HUES6 (cell line): ENCODE data around the gene ANKRD52.
"Not testable (repeated sequence)": the region's sequence is repeated elsewhere in the genome, so short reads cannot be mapped to it uniquely, and the experiment has no call there.

Experiments used
- H3K27ac ChIP-seq: 2 replicates; pipeline ENCODE4 v1.7.0; 2013; ENCODE audit warnings: low read depth, mild to moderate bottlenecking, low read length, inconsistent platforms
- H3K27me3 ChIP-seq: 2 replicates; pipeline ENCODE4 v1.6.1; 2013; ENCODE audit warnings: low read length; ENCODE audit not compliant: control insufficient read depth, insufficient read depth
- H3K36me3 ChIP-seq: 2 replicates; pipeline ENCODE4 v1.6.1; 2013; ENCODE audit warnings: low read length; ENCODE audit not compliant: control insufficient read depth, insufficient read depth
- H3K4me1 ChIP-seq: 2 replicates; pipeline ENCODE4 v1.6.1; 2013; ENCODE audit warnings: low read length; ENCODE audit not compliant: control insufficient read depth, insufficient read depth
- H3K4me3 ChIP-seq: 2 replicates; pipeline ENCODE4 v1.5.1; 2013; ENCODE audit warnings: low read depth, low read length
- H3K9ac ChIP-seq: one replicate; pipeline ENCODE4 v1.6.1; 2013; ENCODE audit warnings: mild to moderate bottlenecking, low read length
- H3K9me3 ChIP-seq: 2 replicates; pipeline ENCODE4 v1.6.1; 2013; ENCODE audit warnings: low read depth, low read length; ENCODE audit not compliant: control insufficient read depth, insufficient read depth

Gene ANKRD52

DNA sequence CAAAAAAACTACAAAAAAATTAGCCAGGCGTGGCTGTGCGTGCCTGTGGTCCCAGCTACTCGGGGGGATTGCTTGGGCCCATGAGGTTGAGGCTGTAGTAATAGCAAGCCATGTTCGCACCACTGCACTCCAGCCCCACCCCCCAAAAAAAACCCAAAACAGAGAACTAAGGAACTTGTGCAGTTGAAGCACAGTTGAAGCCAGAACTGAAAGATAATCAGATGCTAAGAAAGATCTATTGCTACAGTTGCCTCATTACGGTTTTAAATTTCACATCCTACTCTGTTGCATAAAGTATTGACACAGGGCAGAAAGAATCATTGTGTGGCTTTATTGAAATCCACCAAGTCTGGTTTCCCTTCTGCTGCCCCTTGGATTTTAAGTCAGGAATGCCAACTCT is 38.1 kb upstream of the ANKRD52 start:
- no peak overlapping the region for H3K4me3 ChIP-seq
- H3K9ac ChIP-seq = no peak overlapping the region
- H3K9me3 ChIP-seq = no peaks in the 10 kb centered on the region
- no peaks in the 10 kb centered on the region for H3K27me3 ChIP-seq
- H3K27ac ChIP-seq = no peak overlapping the region
- peaks cover 10% of the 10 kb centered on the region; the same call in 1 of the 2 replicates for H3K4me1 ChIP-seq
- peaks cover 41% of the 10 kb centered on the region for H3K36me3 ChIP-seq

DNA sequence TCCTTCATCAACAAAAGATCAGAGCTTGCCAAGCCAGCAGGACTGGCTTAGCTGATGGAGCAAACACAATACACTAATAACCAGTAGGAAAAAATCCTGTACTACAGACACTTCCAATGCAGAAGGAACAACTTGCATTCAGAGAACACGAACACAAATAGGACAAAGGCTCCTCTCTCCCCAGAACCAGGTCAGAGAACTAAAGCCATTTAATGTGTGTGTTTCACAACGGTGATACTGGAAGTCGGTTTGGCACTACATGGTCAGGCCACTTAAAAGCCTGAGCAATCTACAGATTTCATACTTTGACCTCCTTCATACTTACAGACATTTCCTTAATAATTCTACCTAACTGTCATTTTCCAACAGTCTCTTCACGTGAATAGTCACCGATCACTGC is 35.6 kb upstream of the ANKRD52 start:
- no peak overlapping the region for H3K27ac ChIP-seq
- H3K4me1 ChIP-seq = peaks cover 4% of the 10 kb centered on the region; the same call in 1 of the 2 replicates
- H3K4me3 ChIP-seq = no peak overlapping the region
- H3K9ac ChIP-seq = no peak overlapping the region
- H3K27me3 ChIP-seq = no peaks in the 10 kb centered on the region
- peaks cover 54% of the 10 kb centered on the region for H3K36me3 ChIP-seq
- H3K9me3 ChIP-seq = no peaks in the 10 kb centered on the region

DNA sequence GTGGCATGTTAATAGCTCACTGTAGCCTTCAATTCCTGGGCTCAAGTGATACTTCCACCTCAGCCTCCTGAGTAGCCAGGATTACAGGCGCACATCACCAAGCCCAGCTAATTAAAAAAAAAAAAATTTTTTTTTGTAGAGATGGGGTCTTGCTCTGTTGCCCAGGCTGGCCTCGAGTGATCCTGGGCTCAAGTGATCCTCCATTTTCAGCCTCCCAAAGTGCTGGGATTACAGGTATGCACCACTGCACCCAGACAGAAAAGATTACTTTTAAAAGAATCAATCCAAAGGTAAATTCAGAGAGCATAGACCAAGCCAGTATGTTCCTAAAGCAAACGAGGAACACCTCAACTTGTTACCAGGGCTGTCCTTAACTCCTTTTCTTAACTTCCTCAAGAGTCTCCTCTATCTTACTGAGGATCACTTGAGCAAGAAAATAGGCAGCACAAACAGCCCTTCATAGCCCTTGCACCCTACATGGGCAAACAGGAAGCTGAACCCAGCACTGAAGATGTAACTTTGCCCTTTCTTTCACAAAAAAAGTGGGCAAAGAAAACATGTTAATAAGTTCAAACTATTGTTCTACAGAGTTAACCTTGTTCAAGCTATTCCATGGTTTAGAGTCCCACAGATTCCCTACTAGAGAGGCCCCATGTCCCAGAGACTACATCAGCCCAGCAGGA is 30.7 kb upstream of the ANKRD52 start:
- Histone ChIP-seq H3K9ac (no peak overlapping the region), H3K36me3 (peaks cover 42% of the 10 kb centered on the region), H3K27me3 (no peaks in the 10 kb centered on the region), H3K9me3 (no peaks in the 10 kb centered on the region), H3K4me1 (peaks cover 4% of the 10 kb centered on the region; the same call in 1 of the 2 replicates), H3K27ac (no peak overlapping the region), H3K4me3 (no peak overlapping the region)

DNA sequence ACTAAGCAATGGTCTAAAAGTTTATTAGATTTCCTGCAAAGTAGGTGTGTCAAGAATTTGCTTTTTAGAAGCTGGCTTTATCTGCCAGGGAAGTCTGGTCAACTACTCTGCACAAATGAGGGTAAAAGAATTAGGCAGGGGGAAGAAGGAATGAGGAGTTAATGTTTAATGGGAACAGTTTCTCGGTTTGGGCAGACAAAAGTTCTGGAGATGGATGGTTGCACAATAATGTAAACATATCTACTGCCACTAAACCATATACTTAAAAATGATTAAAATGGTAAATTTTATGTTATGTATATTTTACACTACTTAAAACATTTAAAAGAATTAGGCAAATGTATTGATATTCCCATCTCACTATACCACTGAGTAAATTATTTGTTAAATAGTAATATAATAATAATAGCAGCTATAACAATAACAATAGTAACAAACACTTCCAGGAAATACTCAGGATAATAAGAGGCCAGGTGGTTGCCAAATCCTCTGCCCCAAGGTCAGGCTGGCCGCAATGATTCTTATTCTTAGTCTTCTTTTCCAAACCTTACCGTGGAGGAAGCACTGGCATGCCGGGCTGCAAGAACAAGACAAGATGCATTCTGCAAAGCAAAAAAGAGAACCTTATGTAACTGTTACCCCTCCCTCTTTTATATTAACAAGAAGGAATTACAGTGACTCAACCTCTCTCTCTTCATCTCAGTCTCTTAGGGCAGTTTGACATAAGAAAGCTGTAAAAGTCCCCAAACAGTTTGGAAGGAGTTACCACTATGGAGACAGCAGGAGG is 28.1 kb upstream of the ANKRD52 start:
- peaks cover under 1% of the 10 kb centered on the region; the same call in 1 of the 2 replicates for H3K4me1 ChIP-seq
- H3K9me3 ChIP-seq = no peaks in the 10 kb centered on the region
- peaks cover 58% of the 10 kb centered on the region for H3K36me3 ChIP-seq
- no peak overlapping the region for H3K4me3 ChIP-seq
- no peak overlapping the region for H3K9ac ChIP-seq
- H3K27me3 ChIP-seq = no peaks in the 10 kb centered on the region
- H3K27ac ChIP-seq = no peak overlapping the region; the same call in 1 of the 2 replicates

DNA sequence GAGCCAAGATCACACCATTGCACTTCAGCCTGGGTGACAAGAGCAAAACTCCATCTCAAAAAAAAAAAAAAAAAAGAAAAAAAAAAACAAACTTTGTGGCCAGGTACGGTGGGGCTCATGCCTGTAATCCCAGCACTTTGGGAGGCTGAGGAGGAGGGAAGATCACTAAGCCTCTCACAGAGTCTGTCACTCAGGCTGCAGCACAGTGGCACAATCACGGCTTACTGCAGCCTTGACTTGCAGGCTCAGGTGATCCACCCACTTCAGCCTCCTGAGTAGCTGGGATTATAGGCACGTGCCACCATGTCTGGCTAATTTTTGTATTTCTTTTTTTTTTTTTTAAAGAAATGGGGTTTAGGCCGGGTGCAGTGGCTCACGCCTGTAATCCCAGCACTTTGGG is 26.1 kb upstream of the ANKRD52 start:
- not testable (repeated sequence) for H3K9ac ChIP-seq, H3K27ac ChIP-seq, H3K4me1 ChIP-seq, H3K9me3 ChIP-seq, H3K27me3 ChIP-seq, H3K4me3 ChIP-seq
- H3K36me3 ChIP-seq = peaks cover 65% of the 10 kb centered on the region

DNA sequence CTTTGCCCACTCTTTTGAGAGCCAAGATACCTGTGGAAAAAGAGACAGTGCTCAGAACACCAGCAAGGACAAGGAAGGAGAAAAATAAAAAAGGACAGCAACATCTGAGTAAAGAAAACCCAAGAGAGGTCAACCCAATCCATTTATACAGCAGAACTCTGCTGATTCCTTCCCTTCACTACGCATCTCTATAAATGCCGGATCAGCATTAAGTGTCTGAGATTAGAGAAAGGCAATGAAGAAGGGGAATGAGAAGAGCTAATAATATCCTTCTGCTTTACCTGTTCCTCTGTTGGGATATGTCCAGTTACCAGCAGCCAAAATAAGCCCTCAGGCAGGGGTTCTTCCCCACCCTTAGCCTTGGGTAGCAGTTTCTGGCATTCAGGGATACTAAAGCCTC is 24.4 kb upstream of the ANKRD52 start:
- Histone ChIP-seq H3K27me3 (no peaks in the 10 kb centered on the region), H3K9ac (no peak overlapping the region), H3K9me3 (no peaks in the 10 kb centered on the region), H3K27ac (no peak overlapping the region), H3K4me3 (no peak overlapping the region), H3K4me1 (no peaks in the 10 kb centered on the region), H3K36me3 (peaks cover 79% of the 10 kb centered on the region)

DNA sequence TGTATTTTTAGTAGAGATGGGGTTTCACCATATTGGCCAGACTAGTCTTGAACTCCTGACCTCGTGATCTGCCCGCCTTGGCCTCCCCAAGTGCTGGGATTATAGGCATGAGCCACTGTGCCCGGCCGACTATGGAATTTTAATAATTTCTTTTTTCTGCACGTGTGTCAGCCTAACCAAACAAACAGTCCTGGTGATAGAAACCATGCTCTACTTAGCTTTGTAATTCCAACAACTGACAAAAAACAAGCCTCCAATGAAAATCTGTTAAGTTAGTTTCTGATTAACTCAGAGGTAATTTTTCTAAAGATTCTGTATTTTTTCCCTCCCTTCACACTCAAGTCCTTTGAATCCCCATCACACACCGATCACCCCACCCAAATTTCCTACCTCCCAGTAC is 23.8 kb upstream of the ANKRD52 start:
- Histone ChIP-seq H3K36me3 (peaks cover 79% of the 10 kb centered on the region), H3K4me1 (no peaks in the 10 kb centered on the region), H3K27me3 (no peaks in the 10 kb centered on the region), H3K9ac (no peak overlapping the region), H3K27ac (no peak overlapping the region), H3K9me3 (no peaks in the 10 kb centered on the region), H3K4me3 (no peak overlapping the region)

DNA sequence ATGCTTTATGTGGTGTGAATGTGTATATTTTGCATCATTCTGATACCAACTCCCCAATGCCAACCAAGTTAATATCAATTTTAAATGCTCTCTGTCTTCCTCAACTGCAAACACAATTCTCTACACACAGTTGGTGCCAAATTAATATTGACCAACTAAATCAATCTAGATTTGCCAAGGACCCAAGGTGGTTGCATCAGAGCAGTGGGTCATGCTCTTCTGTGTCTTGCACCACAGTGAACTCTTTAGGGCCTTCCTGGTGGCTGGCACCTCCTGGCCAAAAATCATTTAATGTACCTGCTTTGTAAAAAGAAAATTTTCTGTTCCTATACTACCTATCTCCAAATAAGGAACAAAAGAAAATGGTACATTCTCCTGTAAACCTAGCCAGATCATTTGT is 22.7 kb upstream of the ANKRD52 start:
- no peaks in the 10 kb centered on the region for H3K27me3 ChIP-seq
- H3K27ac ChIP-seq = no peak overlapping the region
- H3K9ac ChIP-seq = no peak overlapping the region
- no peaks in the 10 kb centered on the region for H3K4me1 ChIP-seq
- H3K9me3 ChIP-seq = no peaks in the 10 kb centered on the region
- no peak overlapping the region for H3K4me3 ChIP-seq
- peaks cover 80% of the 10 kb centered on the region for H3K36me3 ChIP-seq

DNA sequence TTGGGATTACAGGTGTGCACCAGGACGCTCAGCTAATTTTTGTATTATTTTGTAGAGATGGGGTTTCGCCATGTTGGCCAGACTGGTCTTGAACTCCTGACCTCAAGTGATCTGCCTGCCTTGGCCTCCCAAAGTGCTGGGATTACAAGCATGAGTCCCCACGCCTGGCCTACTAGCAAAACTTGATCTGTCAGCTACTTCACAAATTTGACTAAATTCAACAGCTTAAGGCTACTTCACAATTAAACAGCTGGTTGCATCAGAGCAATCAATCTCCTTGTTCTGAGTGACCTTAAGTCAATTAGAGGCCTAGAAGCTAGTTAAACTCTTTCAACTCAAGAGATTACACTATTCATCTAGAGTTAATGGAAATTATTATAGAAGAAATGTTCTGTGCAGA is 20.7 kb upstream of the ANKRD52 start:
- no peaks in the 10 kb centered on the region for H3K27me3 ChIP-seq
- no peak overlapping the region for H3K4me3 ChIP-seq
- H3K4me1 ChIP-seq = no peaks in the 10 kb centered on the region
- no peak overlapping the region for H3K27ac ChIP-seq
- H3K36me3 ChIP-seq = peaks cover 91% of the 10 kb centered on the region
- H3K9ac ChIP-seq = no peak overlapping the region
- no peaks in the 10 kb centered on the region for H3K9me3 ChIP-seq

DNA sequence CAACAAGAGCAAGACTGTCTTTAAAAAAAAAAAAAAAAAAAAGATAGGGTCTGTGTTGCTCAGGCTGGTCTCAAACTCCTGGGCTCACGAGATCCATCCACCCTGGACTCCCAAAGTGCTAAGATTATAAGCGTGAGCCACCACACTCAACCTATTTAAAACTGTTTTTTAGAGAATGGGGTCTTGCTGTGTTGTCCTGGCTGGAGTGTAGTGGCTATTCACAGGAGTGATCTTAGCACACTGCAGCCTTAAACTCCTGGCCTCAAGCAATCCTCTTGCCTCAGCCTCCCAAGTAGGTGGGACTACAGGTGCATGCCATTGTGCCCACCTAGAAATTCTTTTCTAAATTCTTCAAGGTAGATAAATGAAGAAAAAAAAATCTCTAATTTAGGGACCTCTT is 16.1 kb upstream of the ANKRD52 start:
- Histone ChIP-seq H3K27ac (no peak overlapping the region), H3K9ac (no peak overlapping the region), H3K4me3 (no peak overlapping the region), H3K9me3 (no peaks in the 10 kb centered on the region), H3K27me3 (no peaks in the 10 kb centered on the region), H3K4me1 (no peaks in the 10 kb centered on the region), H3K36me3 (peaks cover 83% of the 10 kb centered on the region)

DNA sequence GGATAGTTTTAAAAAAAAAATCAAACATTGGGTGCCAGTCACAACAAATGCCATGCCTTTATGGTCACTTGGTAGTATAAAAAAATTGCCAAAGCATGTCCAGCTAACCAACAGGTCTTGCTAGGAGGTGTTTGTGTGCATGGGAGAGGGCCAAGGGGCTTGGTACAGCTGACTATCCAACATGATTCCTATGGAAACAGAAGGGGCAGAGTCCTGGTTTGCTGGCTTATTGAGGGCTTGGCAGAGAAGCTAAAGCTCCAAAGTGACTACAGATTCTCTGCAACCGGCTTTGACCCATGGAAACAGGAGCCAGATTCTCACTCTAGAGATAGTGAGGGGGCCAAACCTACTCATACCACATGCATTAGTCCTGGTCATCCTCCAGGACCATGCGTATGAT is 14.3 kb upstream of the ANKRD52 start:
- H3K36me3 ChIP-seq = peaks cover 70% of the 10 kb centered on the region
- not testable (repeated sequence) for H3K4me3 ChIP-seq, H3K27me3 ChIP-seq, H3K4me1 ChIP-seq, H3K27ac ChIP-seq, H3K9ac ChIP-seq, H3K9me3 ChIP-seq
